ENCODE measurements around the gene ACBD4. TPM values are rescaled to one million over a fixed set of nuclear protein-coding genes. Genes with fewer than 3 reads are reported as not detected.
A peak's percentile ranks its signal among the peaks of the same experiment; 100 is the strongest.

Gene ACBD4
- total RNA-seq, 1 donor from 2014 or later = 5.5 TPM

DNA sequence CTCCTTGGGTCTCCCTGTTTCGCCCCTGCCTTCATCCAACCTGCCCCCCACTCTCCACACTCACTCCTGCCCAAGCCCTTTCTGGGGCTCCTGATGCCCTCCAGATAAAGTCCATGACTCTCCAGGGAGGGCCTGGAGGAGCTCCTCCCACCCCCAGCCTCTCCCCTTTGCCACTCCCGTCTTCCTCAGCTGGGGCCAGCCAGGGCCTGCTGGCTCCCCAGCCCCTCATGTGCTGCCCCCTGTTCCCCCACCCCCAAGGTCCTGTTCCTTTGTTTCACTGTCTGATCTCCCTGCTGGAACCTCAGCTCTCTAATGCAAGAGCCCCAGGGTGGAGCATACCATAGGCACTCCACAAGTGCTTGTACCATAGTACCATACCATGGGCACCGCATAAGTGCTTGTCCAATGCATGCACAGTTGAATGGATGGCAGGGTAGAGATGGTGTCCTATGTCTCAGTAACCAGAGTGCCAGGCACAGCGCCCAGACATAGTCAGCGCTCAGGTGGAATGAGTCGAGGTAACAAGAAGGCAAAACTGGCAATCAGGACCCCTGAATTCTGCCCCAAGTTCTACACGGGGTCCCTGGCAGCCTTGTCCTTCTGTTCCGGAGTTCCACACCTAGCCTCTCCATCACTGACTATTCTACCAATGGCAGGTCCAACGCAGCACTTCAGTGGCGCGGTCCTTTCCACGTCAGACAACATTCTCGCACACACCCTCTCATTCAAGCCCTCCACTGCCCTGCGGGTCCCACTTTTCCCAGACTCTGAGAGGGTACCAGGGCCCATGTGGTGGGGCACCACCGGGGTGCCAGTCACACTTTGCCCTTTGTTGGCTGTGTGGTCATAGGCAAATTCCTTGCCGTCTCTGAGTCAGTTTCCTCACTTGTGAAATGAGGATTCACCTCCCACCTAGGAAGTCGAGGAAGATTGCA lies 4.5 kb upstream of the ACBD4 start:
- Mint-ChIP-seq H3K9me3 (no peaks in the 10 kb centered on the region), H3K4me3 (peak overlapping the region; percentile 84), H3K27ac (ENCODE audit: unreplicated experiment) (peak overlapping the region; percentile 35), H3K4me1 (peaks cover 16% of the 10 kb centered on the region), H3K36me3 (ENCODE audit: low read depth) (no peaks in the 10 kb centered on the region), H3K27me3 (ENCODE audit: low read depth) (peaks cover 4% of the 10 kb centered on the region)
- DNase-seq (ENCODE audit: low read depth, low spot score) = no peak
- TF ChIP-seq, protein P1, sequence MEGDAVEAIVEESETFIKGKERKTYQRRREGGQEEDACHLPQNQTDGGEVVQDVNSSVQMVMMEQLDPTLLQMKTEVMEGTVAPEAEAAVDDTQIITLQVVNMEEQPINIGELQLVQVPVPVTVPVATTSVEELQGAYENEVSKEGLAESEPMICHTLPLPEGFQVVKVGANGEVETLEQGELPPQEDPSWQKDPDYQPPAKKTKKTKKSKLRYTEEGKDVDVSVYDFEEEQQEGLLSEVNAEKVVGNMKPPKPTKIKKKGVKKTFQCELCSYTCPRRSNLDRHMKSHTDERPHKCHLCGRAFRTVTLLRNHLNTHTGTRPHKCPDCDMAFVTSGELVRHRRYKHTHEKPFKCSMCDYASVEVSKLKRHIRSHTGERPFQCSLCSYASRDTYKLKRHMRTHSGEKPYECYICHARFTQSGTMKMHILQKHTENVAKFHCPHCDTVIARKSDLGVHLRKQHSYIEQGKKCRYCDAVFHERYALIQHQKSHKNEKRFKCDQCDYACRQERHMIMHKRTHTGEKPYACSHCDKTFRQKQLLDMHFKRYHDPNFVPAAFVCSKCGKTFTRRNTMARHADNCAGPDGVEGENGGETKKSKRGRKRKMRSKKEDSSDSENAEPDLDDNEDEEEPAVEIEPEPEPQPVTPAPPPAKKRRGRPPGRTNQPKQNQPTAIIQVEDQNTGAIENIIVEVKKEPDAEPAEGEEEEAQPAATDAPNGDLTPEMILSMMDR (conservative IDR thresholded peaks at IDR 0.05) = no peak

DNA sequence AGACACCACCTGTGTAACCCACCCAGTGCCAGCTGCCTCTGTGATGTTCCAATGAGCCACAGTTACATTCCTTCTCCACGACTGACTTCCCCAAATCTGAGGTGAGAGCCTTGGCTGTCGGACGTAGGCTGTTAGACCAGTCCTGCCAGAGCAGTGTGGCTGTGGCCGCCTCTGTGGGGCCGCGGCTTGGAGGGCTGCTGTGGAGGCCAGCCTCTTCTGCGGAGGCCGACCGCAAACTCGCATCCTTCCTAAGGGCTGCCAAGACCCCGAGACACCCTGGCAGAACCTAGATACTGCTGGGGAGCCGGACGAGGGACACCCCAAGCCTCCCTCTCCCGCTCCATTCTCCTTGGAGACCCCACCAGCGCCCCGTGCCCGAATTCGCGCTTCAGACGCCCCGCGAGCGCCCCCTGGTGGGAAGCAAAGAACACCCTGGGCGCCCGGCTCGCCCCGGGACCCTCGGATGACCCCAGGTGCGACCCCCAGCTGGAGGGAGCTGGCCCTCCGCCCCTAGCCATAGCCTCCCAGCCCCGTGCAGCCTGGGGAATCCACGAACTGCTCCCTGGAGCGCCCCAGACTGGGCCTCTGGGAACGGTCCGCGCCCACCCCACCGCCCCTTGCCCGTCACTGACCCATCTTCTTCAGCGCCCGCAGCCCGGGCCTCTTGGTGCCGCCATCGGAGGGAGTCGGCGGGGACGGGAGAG lies 3.7 kb upstream of the ACBD4 start:
- no peak overlapping the region for H3K27ac Mint-ChIP-seq (ENCODE audit: unreplicated experiment)
- TF ChIP-seq, protein P1 (conservative IDR thresholded peaks at IDR 0.05) = peak; percentile 98
- H3K9me3 Mint-ChIP-seq = no peaks in the 10 kb centered on the region
- H3K4me1 Mint-ChIP-seq = peaks cover 17% of the 10 kb centered on the region
- peaks cover 4% of the 10 kb centered on the region for H3K27me3 Mint-ChIP-seq (ENCODE audit: low read depth)
- DNase-seq (ENCODE audit: low read depth, low spot score) = peak; percentile 84
- H3K36me3 Mint-ChIP-seq (ENCODE audit: low read depth) = no peaks in the 10 kb centered on the region
- peak overlapping the region; percentile 84 for H3K4me3 Mint-ChIP-seq

DNA sequence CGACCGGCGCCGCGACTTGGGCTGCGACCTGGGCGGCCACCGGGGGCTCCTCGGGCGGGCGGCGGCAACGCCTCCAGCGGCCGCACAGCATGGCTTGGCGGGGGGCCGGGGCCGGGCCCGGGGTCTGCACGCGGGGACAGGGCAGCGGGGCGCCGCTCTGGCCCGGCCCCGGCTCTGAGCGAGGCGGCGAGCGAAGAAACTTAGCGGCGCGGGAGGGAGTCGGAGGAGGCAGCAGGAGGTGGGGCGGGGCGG lies 3.2 kb upstream of the ACBD4 start, which contains the start of gene PLCD3:
Gene PLCD3, minus strand, starts transcription at position 196 of the 252 bp plus-strand sequence. Its CDS starts 105 bp downstream, at position 91.
- Mint-ChIP-seq H3K27ac (ENCODE audit: unreplicated experiment) (peak within 1 kb of the TSS; percentile 86), H3K27me3 (ENCODE audit: low read depth) (peaks cover 4% of the 10 kb centered on the region), H3K36me3 (ENCODE audit: low read depth) (no peaks in the 10 kb centered on the region), H3K4me1 (peaks cover 17% of the 10 kb centered on the region), H3K9me3 (no peaks in the 10 kb centered on the region), H3K4me3 (peak within 1 kb of the TSS; percentile 91)
- no peak for DNase-seq (ENCODE audit: low read depth, low spot score)
- TF ChIP-seq, protein P1 (conservative IDR thresholded peaks at IDR 0.05) = no peak

DNA sequence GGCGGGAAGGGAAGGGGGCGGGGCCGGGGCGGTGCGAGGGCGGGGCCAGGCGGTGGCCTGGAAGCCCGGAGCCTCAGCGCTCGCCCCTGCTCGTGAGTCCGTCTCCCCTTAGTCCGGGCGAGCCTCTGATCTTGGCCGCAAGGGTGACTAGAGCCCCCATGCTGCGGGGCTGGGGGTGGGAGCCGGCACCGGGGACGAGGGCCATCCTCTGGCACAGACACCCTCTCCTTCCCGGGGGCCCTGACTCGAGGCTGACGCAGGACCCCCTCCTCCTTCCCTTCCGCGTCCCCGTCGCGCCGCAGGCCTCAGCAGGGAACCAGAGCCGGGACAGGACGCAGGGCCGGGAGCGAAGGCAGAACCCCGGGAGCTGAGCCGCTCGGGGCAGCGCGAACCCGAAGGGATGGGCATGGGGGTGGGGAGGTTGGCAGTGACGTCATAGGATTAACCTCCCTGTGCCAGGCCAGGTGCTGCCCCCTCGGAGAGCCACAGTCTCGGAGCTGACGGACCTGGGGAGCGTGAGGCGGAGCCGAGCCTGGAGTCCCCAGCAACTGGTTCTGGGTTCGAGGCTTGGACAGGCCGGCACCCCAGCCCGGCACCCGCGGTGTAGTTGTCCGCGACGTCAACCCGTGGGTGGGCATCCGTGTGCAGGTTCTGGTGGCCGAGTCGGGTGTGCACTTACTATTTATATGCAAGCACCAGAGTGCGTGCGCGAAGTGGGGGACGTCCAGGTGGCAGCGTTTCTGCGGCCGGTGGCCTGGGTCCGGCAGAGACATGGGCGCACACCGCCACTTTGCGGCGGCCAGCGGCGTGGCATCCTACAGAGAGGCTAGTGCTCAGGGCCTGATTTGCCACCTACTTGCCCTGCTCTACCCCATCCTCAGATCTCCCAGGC lies 2.7 kb upstream of the ACBD4 start:
- Mint-ChIP-seq H3K9me3 (no peaks in the 10 kb centered on the region), H3K27ac (ENCODE audit: unreplicated experiment) (peak overlapping the region; percentile 86), H3K36me3 (ENCODE audit: low read depth) (no peaks in the 10 kb centered on the region), H3K4me1 (peaks cover 12% of the 10 kb centered on the region), H3K27me3 (ENCODE audit: low read depth) (peaks cover 4% of the 10 kb centered on the region), H3K4me3 (peak overlapping the region; percentile 91)
- DNase-seq (ENCODE audit: low read depth, low spot score) = peak; percentile 68
- TF ChIP-seq, protein P1 (conservative IDR thresholded peaks at IDR 0.05) = peak; percentile 77

Measured in neural crest cell (in vitro differentiated cells).